ENCODE measurements around the gene KRT78.

DNA sequence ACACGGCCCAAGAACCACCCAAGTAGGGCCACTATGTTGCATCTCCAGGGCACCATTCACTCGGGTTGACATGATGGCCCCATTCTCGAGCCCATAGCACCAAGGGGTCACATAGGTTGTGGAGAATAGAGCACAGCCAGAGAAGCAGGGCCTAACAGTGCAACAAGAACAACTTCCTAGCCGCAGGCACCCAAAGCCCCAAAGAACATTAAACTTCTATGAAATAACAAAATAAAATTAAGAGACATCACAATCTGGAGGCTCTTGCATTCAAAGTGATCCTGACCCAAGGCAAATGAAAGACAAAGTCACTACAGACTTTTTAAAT, 36.8 kb downstream of the KRT78 start:
- TF ChIP-seq, protein P1, sequence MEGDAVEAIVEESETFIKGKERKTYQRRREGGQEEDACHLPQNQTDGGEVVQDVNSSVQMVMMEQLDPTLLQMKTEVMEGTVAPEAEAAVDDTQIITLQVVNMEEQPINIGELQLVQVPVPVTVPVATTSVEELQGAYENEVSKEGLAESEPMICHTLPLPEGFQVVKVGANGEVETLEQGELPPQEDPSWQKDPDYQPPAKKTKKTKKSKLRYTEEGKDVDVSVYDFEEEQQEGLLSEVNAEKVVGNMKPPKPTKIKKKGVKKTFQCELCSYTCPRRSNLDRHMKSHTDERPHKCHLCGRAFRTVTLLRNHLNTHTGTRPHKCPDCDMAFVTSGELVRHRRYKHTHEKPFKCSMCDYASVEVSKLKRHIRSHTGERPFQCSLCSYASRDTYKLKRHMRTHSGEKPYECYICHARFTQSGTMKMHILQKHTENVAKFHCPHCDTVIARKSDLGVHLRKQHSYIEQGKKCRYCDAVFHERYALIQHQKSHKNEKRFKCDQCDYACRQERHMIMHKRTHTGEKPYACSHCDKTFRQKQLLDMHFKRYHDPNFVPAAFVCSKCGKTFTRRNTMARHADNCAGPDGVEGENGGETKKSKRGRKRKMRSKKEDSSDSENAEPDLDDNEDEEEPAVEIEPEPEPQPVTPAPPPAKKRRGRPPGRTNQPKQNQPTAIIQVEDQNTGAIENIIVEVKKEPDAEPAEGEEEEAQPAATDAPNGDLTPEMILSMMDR (IDR thresholded peaks at IDR 0.05) = no peak
- TF ChIP-seq EZH2 (IDR thresholded peaks at IDR 0.05; ENCODE audit: borderline replicate concordance, insufficient read depth, low read depth, low read length, poor library complexity, severe bottlenecking) = no peak
